ENCODE measurements around the gene TMEM229B.
A peak's percentile ranks its signal among the peaks of the same experiment; 100 is the strongest.

The TMEM229B gene

GRCh38 chr14:67487937-67488893, at the start of gene TMEM229B:
TMEM229B (minus strand) TSS chr14:67488721; CDS start chr14:67473923, 14,798 bp downstream.
- no peak for TF ChIP-seq CTCF (IDR thresholded peaks at IDR 0.05)
- no peak for DNase-seq (ENCODE audit: low spot score)
- Histone ChIP-seq H3K4me3 (peak within 1 kb of the TSS; percentile 63), H3K27ac (peak within 1 kb of the TSS in 1 of 2 donors; percentile 33)

- Histone ChIP-seq H3K4me3 (no peak overlapping the region), H3K27ac (no peak overlapping the region)
- TF ChIP-seq CTCF (IDR thresholded peaks at IDR 0.05), result no peak
- no peak for DNase-seq (ENCODE audit: low spot score)
Measured at GRCh38 chr14:67537736-67538135, 49.2 kb upstream of the TMEM229B start.

GRCh38 chr14:67536087-67536486, 47.6 kb upstream of the TMEM229B start:
- H3K27ac ChIP-seq, result no peak overlapping the region
- TF ChIP-seq CTCF (IDR thresholded peaks at IDR 0.05), result no peak
- DNase-seq (ENCODE audit: low spot score), result no peak
- no peak overlapping the region for H3K4me3 ChIP-seq

GRCh38 chr14:67533754-67534085, 45.2 kb upstream of the TMEM229B start:
- no peak for DNase-seq (ENCODE audit: low spot score)
- Histone ChIP-seq H3K27ac (no peak overlapping the region), H3K4me3 (peak overlapping the region; percentile 93)
- TF ChIP-seq CTCF (IDR thresholded peaks at IDR 0.05), result no peak

GRCh38 chr14:67532998-67533753, 44.7 kb upstream of the TMEM229B start, which contains the start of gene PLEKHH1:
PLEKHH1 (plus strand) TSS chr14:67533290; CDS start chr14:67541868, 8,578 bp downstream.
- H3K4me3 ChIP-seq, result peak within 1 kb of the TSS; percentile 93
- no peak for TF ChIP-seq CTCF (IDR thresholded peaks at IDR 0.05)
- peak within 1 kb of the TSS in 1 of 2 donors; percentile 3 for H3K27ac ChIP-seq
- DNase-seq (ENCODE audit: low spot score), result no peak

- no peak for DNase-seq (ENCODE audit: low spot score)
- no peak for TF ChIP-seq CTCF (IDR thresholded peaks at IDR 0.05)
- Histone ChIP-seq H3K27ac (peak overlapping the region in 1 of 2 donors; percentile 3), H3K4me3 (peak overlapping the region; percentile 93)
Measured at GRCh38 chr14:67532606-67532997, 44.1 kb upstream of the TMEM229B start.
